Measurements from ENCODE around the gene UPF2. TPM values are rescaled to one million over a fixed set of nuclear protein-coding genes. Genes with fewer than 3 reads are reported as not detected.

Gene UPF2
- total RNA-seq, 4 donors from 2014 or later, result 22.8 to 36.3 (median 26.6) TPM

- no peak overlapping the region for H3K27ac ChIP-seq
- no peak overlapping the region for H3K4me3 ChIP-seq (replicated peaks in 1 of 3)
- H3K9me3 ChIP-seq, result no peaks in the 10 kb centered on the region
- H3K27me3 ChIP-seq, result no peaks in the 10 kb centered on the region
- TF ChIP-seq POLR2A (IDR thresholded peaks at IDR 0.05) (no peak), CTCF (IDR thresholded peaks at IDR 0.05) (no peak)
- no peaks in the 10 kb centered on the region for H3K4me1 ChIP-seq
- peaks cover 0 to 5% of the 10 kb centered on the region in 2 donors for H3K36me3 ChIP-seq
- intact Hi-C loops (cut with DNase I), result no loop called here
- DNase-seq, result no peak
- 92 to 95% methylated on average over 9 of the region's 9 CpGs for WGBS, 2 donors
Observed at GRCh38 chr10:11950325-11951018, 92.1 kb downstream of the UPF2 start.

GRCh38 chr10:11949152-11949551, 93.5 kb downstream of the UPF2 start:
- no peaks in the 10 kb centered on the region for H3K4me1 ChIP-seq
- H3K27ac ChIP-seq, result no peak overlapping the region
- H3K9me3 ChIP-seq, result no peaks in the 10 kb centered on the region
- no peak overlapping the region for H3K4me3 ChIP-seq (replicated peaks in 1 of 3)
- no peaks in the 10 kb centered on the region for H3K27me3 ChIP-seq
- DNase-seq, result no peak
- intact Hi-C loops (cut with DNase I), result no loop called here
- no peaks in the 10 kb centered on the region for H3K36me3 ChIP-seq
- WGBS, 2 donors, result 90 to 93% methylated on average over 2 of the region's 2 CpGs
- TF ChIP-seq CTCF (IDR thresholded peaks at IDR 0.05) (no peak), POLR2A (IDR thresholded peaks at IDR 0.05) (no peak)

- DNase-seq, result no peak
- H3K27me3 ChIP-seq, result no peaks in the 10 kb centered on the region
- H3K36me3 ChIP-seq, result peaks cover 0 to 6% of the 10 kb centered on the region in 2 donors
- 96% methylated on average over 8 of the region's 8 CpGs for WGBS, 2 donors
- H3K9me3 ChIP-seq, result no peaks in the 10 kb centered on the region
- H3K27ac ChIP-seq, result no peak overlapping the region
- intact Hi-C loops (cut with DNase I), result no loop called here
- H3K4me3 ChIP-seq (replicated peaks in 1 of 3), result no peak overlapping the region
- TF ChIP-seq POLR2A (IDR thresholded peaks at IDR 0.05) (no peak), CTCF (IDR thresholded peaks at IDR 0.05) (no peak)
- no peaks in the 10 kb centered on the region for H3K4me1 ChIP-seq
Observed at GRCh38 chr10:11946652-11947051, 96.0 kb downstream of the UPF2 start.

- WGBS, 2 donors, result 81 to 82% methylated on average over 8 of the region's 8 CpGs
- no peaks in the 10 kb centered on the region for H3K9me3 ChIP-seq
- H3K36me3 ChIP-seq, result peaks cover 0 to 15% of the 10 kb centered on the region in 2 donors
- no peak for DNase-seq
- H3K27me3 ChIP-seq, result no peaks in the 10 kb centered on the region
- no peaks in the 10 kb centered on the region for H3K4me1 ChIP-seq
- H3K27ac ChIP-seq, result no peak overlapping the region
- no peak for TF ChIP-seq POLR2A (IDR thresholded peaks at IDR 0.05)
- no peak for TF ChIP-seq CTCF (IDR thresholded peaks at IDR 0.05)
- intact Hi-C loops (cut with DNase I), result no loop called here
- H3K4me3 ChIP-seq (replicated peaks in 1 of 3), result no peak overlapping the region
Observed at GRCh38 chr10:11936389-11937152, 106.0 kb downstream of the UPF2 start.

- H3K36me3 ChIP-seq, result peaks cover 15 to 21% of the 10 kb centered on the region in 2 donors
- H3K27ac ChIP-seq, result peak overlapping the region in 2 of 3 donors; percentile 5 to 9
- intact Hi-C loops (cut with DNase I), result no loop called here
- 81 to 91% methylated on average over 7 of the region's 7 CpGs for WGBS, 2 donors
- H3K27me3 ChIP-seq, result no peaks in the 10 kb centered on the region
- H3K4me1 ChIP-seq, result no peaks in the 10 kb centered on the region
- TF ChIP-seq CTCF (IDR thresholded peaks at IDR 0.05) (no peak), POLR2A (IDR thresholded peaks at IDR 0.05) (no peak)
- no peak overlapping the region for H3K4me3 ChIP-seq (replicated peaks in 1 of 3)
- no peak for DNase-seq
- H3K9me3 ChIP-seq, result no peaks in the 10 kb centered on the region
Observed at GRCh38 chr10:11934262-11934661, 108.3 kb downstream of the UPF2 start.

All from thyroid gland (tissue), 4 donors.